Measurements from ENCODE around the gene CENPX.

- no peak for TF ChIP-seq CREB1 (IDR thresholded peaks at IDR 0.05; ENCODE audit: low read depth)
- no peak for TF ChIP-seq RAD21 (IDR thresholded peaks at IDR 0.05; ENCODE audit: low read depth)
- TF ChIP-seq MAX (IDR thresholded peaks at IDR 0.05): no peak
- TF ChIP-seq REST (IDR thresholded peaks at IDR 0.05; ENCODE audit: low read depth): no peak
- TF ChIP-seq USF1 (IDR thresholded peaks at IDR 0.05): no peak
- no peak for TF ChIP-seq TEAD4 (IDR thresholded peaks at IDR 0.05)
- TF ChIP-seq EGR1 (IDR thresholded peaks at IDR 0.05): no peak
- no peak for TF ChIP-seq EP300 (IDR thresholded peaks at IDR 0.05; ENCODE audit: borderline replicate concordance)
- no peak for TF ChIP-seq CEBPB (IDR thresholded peaks at IDR 0.05)
- TF ChIP-seq FOXM1 (IDR thresholded peaks at IDR 0.05; ENCODE audit: borderline replicate concordance, low read depth): no peak
- TF ChIP-seq TAF1 (IDR thresholded peaks at IDR 0.05; ENCODE audit: low read depth): no peak
- no peak for TF ChIP-seq YY1 (IDR thresholded peaks at IDR 0.05; ENCODE audit: low read depth)
- no peak for TF ChIP-seq ZBTB7A (IDR thresholded peaks at IDR 0.05; ENCODE audit: low read depth)
- TF ChIP-seq NFIC (IDR thresholded peaks at IDR 0.05): no peak
Measured at GRCh38 chr17:82055965-82056728, 33.5 kb upstream of the CENPX start.
